Activated CD4-positive, alpha-beta T cell treated with anti-CD3 and anti-CD28 coated beads, Interleukin-2, amount 50 U/mL, for 48 hours (primary cell): ENCODE results near the gene SRPK1.
"Not testable (repeated sequence)": the region's sequence is repeated elsewhere in the genome, so short reads cannot be mapped to it uniquely, and the experiment has no call there.

Source experiments
- DNase-seq, 2 experiments: peaks; one replicate each; pipeline ENCODE4 v3.0.0-alpha.2; 2020

Gene SRPK1

DNA sequence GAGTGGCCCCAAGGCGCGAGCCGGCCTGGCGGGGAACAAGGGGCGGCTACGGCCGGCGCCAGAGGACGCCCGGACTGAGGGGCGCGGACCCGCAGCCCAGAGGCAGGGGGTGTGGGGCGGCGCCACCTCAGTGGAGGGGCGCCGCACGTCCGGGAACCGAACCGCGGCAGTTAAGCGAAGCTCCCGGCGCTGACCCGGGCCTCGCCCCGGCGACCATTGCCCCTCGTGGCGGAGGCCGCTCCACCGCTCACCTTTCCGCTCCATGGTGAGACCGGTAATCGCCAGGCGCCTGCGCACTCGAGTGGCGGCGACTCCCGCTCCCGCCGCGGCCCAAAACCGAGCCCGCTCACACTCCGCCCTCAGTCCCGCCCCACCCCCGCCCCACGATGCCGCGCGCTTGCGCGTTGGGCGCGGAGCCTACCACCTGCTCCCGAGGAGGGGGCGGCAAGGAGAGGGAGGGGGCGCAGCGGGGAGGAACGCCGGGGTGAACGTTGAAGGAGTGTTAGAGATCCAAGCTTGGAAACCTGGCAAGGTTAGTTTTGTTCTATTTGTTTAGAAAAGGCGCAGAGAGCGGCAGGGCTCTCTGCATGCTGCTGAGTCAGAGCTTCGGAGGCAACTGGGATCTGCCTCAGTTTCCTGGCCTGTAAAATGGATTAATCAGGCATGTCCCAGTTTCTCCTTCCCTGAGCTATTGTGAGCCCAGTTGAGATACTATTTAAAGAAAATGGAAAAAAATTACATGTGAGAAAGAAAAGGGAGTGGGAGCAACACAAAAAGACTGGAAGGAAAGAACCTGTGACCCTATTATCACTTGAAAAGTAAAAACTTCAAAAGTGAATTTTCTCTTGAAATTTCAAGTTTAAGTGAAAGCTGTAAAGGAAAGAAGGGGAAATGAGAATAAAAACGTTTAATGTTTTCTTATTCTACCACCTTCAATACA lies at the start of gene SRPK1:
TSS of gene SRPK1 (minus strand) at position 306 of the 940 bp plus-strand sequence. CDS start at position 264, 42 bp downstream.
- peak; percentile 91 to 92 for DNase-seq

DNA sequence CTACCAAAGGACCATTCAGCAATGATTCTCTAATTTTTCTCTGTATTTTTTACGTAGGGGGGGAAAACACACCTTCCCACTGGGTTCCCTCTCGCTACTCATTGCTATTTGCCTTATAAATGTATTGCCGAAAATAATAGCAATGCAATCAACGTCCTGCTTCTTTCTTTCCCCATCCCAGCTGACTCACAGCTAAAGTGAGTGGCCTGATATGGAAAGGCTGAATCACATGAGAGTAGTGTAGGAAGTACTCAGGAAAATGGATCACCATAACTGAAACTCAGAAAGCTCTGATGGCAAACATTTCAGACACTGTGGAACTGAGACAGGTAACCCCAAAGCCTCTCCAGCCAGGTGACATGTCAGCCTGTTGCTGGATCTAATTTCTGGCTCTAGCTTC lies 49.3 kb upstream of the SRPK1 start:
- DNase-seq = no peak

DNA sequence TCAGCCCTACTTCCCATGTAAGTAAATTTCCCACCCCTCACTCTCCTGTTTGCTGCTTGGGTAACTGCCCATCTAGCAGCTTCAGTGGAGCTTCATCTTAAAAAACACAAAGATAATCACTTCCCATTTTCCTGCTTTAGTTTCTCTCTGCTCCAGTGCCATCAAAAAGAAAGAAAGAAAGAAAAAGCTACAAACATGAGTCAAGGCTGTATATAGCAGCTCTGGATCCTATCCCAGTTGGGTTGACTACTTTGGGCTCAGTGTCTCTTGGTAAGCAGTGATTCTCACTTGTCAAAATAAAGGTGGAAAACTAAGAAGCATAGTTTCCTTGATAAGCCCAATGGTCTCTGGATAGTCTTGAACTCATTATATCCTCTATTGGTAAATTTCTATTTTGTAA lies 48.7 kb upstream of the SRPK1 start:
- DNase-seq = no peak

DNA sequence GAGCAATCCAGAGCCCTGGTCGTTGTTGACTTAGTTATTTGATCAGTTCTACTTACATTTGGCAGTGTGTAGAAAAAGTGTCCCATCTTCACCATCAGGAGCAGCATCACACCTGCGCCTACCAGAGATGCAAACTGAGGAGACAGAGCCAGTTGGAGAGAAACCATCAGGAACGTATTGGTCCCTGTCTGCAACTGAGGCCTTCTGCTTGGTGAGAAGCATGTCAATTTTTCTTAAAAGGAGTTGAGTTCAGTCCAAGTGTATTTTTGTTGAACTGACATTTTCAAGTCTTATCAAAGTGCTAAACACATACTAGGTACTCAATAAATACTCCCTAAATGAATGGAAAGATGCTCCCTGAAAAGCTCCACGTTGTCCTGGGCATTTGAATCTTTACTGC lies 47.9 kb upstream of the SRPK1 start:
- no peak for DNase-seq

DNA sequence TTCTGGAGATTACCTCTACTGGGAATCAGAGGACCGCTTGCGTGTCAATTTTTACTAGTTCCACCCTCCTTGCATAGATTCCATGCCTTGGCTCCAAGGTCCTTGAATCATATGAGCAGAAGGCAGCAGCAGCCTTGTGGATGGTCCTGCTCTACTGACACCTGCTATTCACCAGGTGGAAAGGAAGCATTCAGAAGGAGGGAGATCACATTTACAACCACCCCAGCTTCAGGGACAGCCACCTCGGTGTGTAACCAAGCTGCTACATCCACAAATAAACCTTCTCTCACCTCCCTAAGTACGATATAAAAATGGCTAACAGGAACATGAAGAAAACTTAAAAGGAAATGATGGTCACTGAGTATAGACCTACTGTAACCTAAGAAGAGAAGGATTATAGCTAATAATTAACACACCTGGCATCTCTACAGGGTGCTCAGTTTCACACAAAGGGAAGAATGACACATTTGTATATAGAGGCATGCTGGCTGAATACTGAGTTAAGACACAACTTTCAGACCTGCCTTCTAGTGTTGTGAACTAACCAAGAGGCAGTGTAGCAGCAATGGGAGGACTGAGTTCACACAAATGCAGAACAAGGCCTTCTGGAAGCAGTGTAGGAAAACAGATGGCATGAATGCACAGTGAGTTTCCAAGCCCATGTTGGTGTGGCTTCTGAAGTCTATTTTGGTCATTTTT lies 46.3 kb upstream of the SRPK1 start:
- no peak for DNase-seq

DNA sequence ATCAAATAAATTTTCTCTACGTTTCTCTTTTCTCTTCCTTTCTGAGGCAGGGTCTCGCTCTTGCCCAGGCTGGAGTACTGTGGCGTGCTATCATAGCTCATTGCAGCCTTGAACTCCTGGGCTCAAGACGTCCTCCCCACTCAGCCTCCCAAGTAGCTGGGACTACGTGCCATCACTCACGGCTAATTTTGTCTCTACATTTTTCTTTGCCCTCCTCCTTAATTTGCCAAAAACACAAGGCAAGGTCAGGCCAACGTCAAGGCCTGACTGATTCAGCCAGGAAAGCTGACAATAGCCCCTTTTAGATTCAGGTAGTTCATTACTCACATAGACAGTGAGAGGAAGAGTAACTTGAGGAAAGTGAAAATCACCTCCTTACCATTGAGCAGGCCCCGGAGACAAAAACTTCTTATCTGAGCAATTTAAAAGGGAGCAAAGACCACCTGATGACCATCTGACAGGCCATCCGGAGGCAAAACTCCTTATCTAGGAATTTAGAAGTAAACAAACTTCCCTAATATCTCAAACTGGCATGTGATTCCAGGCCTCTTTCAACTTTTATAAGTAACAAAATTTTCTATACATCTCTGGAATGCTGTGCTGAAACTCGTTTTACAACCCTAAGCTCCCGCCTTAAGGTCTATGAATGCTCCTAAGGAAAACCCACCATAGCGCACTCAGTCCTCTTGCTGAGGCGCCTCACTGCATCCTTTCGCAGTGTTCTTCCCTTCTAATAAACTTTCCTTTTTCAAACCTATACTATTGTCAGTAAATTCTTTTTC lies 42.1 kb upstream of the SRPK1 start:
- no peak for DNase-seq

DNA sequence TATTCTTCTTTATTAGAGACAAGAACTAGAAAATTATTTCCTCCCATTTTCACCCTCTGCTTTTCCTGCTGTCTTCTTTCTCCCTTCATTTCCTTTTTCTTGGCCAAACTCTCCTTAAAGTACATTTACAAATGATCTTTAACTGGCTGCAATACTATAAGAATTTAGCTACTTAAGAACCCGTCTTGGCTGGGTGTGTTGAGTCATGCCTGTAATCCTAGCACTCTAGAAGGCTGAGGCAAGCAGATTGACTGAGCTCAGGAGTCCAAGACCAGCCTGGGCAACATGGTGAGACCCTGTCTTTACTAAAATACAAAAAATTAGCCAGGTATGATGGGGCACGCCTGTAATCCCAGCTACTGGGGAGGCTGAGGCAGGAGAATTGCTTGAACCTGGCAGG lies 39.3 kb upstream of the SRPK1 start:
- DNase-seq = no peak

DNA sequence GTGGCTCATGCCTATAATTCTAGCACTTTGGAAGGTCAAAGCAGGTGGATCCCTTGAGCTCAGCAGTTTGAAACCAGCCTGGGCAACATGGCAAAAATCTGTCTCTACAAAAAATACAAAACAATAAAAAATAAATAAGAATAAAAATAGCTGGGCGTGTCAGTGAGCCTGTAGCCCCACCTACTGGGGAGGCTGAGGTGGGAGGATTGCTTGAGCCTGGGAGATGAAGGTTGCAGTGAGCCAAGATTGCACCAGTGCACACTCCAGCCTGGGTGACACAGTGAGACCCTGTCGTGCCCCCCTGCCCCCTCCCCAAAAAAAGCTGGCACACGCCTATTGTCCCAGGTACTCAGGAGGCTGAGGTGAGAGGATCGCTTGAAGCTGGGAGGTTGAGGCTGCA lies 35.1 kb upstream of the SRPK1 start:
- peak in 1 of 2 experiments; percentile 24 for DNase-seq

DNA sequence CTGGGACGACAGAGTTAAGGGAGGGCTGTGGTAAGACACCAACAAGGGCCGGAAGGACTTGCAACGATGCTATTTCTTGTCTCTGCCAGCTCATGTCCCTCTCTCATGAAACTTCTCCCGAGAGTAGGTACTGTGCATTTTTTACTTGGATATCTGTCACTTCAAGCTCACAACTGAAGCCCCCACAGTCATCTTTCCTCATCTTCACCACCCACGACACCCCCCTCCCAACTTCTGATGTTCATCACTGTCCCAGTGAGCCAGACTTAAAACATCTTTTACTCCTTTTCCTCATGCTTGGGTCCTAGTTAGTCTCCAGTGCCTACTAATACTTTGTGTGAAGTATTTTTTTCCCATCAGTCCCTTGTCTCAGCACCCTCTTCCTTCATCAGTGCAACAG lies 34.6 kb upstream of the SRPK1 start:
- no peak for DNase-seq

DNA sequence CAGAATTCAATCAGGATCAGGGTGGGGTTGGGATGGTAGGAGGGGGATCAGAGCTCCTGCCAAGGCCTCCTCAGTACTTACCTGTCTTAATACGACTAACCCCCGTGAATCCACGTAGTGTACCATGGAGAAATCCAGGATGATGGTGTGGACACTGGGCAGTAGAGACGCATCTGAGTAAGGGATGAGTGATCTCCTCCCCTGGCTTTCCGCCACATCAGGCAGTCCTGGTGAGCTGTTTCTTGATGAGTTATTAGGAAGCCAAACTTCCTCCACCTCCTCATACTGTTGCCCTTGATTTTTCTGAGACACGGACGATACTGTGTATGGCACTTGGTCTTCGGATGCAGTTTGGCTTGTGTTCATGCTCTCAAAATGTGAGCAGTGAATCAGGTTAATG lies 34.2 kb upstream of the SRPK1 start:
- DNase-seq = no peak

DNA sequence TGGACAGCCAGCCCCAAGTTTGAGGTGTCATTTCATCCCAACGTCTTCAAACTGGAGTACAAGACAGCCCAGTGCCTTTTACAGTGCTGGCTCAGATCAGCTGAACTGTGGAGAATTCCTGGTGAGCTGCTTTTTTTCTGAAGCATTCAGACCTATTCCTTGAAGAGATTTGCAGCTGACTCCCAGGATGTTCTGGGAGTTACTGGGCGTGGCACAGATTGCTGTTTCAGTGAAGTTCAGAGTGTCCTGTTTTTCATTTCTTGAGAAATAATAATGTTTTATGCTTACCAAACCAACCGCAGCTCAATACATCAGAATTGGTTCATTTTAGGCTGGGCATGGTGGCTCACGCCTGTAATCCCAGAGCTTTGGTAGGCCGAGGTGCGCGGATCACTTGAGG lies 33.4 kb upstream of the SRPK1 start:
- no peak for DNase-seq

DNA sequence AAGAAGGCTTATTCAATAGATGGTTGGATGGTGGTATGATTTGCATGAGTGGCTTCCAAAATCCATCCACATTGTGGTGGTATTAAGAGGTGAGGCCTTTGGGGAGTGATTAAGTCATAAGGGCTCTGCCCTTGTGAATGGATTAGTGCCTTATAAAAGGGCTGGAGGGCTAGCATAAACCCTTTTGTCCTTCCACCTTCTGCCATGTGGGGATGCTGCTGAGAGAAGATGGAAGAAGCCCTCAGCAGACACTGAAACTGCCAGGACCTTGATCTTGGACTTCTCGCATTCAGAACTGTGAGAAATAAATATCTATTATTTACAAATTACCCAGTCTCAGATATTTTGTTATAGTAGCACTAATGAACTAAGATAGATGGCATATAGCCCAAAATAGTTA lies 27.8 kb upstream of the SRPK1 start:
- DNase-seq = no peak

DNA sequence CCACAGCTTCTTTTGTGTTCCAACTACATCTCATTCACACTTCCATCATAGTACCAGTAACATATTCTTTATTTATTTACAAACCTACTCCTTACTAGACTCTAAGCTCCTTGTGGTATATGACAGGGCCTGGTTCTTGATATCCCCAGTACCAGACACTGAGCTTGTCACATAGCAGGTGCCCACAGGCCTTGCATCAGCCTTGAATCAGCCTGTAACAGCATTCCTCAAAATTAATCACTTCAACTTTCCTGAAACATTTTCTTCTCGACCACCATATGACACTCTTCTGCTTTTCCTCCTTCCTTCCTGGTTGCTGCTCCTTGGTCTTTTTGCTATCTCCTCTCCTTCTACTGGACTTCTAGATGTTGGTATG lies 24.7 kb upstream of the SRPK1 start:
- DNase-seq = no peak

DNA sequence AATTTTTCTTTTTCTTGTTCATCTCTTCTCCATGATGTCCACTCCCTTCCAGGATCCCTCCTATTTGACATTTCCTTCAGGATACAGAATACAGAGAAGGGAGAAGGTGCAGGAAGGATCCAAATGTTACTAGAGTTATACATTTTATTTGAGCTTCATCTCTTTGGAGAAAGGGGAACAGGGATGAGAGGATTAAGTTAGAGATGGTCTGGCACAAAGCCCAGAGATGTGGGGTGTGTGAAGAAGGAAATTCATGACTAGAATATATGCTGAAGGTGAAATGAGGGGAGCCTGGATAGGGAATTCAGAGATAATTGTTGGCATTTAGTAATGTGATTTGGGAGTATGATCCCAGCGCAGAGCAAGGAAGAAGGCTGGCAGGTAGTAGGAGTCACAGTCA lies 22.5 kb upstream of the SRPK1 start:
- DNase-seq = no peak

DNA sequence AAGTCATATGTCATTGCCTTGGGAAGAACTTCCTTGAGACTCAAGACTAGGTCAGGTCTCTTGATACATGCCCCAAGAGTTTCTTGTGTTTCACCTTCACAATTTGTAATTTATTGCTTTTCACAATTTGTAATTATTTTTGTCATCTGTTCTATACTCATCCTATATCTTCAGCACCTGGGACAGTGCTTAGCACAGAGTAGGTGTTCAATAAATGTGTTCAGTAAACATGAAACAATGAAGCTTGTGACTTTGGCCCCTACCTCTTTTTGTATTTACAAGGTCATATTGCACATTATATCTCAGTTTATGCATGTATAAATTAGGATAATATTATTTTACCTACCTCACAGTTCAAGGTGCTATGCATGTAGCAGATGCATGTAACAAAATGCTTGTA lies 21.5 kb upstream of the SRPK1 start:
- no peak for DNase-seq

DNA sequence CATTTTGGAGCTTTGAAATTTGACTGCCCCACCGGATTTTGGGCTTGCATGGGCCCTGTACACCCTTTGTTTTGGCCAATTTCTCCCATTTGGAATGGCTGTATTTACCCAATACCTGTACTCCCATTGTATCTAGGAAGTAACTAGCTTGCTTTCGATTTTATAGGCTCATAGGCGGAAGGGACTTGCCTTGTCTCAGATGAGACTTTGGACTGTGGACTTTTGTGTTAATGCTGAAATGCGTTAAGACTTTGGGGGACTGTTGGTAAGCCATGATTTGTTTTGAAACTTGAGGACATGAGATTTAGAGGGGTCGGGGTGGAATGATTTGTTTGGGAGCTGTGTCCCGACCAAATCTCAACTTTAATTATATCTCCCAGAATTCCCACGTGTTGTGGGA lies 20.3 kb upstream of the SRPK1 start:
- not testable (repeated sequence) for DNase-seq

DNA sequence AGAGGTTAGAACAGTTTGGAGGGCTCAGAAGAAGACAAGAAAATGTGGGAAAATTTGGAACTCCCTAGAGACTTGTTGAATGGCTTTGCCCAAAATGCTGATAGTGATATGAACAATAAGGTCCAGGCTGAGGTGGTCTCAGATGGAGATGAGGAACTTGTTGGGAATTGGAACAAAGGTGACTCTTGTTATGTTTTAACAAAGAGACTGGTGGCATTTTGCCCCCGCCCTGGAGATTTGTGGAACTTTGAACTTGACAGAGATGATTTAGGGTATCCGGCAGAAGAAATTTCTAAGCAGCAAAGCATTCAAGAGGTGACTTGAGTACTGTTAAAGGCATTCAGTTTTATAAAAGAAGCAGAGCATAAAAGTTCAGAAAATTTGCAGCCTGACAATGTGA lies 19.1 kb upstream of the SRPK1 start:
- DNase-seq = not testable (repeated sequence)

DNA sequence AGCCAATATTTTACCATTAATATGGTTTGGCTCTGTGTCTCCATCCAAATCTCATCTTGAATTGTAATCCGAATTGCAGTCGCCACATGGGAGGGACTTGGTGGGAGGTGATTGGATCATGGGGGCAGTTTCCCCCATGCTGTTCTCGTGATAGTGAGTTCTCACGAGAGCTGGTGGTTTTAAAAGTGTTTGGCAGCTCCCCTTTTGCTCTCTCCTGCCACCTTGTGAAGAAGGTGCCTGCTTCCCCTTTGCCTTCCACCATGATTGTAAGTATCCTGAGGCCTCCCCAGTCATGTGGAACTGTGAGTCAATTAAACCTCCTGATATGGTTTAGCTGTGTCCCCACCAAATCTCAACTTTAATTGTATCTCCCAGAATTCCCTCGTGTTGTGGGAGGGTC lies 18.4 kb upstream of the SRPK1 start:
- not testable (repeated sequence) for DNase-seq

DNA sequence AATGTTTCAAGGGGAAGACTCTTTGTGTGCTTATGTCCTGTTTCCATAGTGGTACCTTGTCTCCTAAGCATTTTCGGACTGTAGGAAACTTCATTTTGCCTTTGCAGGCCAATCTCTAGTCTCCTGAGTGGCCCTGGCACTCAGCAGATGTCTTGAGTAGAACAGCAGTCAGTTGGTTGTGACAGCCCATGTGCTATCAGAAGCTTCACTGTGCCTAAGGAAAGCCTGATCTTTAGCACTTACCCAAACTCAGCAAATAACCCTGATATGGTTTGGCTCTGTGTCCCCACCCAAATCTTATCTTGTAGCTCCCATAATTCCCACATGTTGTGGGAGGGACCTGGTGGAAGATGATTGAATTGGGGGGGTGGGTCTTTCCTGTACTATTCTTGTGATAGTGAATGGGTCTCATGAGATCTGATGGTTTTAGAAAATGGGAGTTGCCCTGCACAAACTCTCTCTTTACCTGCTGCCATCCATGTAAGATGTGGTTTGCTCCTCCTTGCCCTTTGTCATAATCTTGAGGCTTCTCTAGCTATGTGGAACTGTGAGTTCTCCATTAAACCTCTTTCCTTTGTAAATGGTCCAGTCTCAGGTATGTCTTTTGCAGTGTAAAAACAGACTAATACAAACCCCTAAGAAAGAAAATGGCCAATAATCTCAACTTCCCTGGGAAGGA lies 15.9 kb upstream of the SRPK1 start:
- no peak for DNase-seq

DNA sequence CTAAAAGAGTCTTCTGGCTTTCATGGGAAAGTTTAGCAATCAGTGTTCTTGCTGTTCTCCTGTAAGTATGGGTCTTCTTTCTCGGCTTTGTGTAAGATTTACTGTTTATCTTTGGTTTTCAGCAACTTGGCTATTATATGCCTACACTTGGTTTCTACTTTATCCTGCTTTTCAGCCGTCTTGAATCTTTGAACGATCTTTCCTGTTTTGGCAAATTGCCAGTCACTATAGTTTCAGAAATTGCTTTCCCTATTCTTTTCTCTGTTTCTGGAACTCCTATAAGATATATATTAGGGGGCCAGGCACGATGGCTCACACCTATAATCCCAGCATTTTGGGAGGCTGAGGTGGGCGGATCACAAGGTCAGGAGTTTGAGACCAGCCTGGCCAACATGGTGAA lies 14.6 kb upstream of the SRPK1 start:
- no peak for DNase-seq

DNA sequence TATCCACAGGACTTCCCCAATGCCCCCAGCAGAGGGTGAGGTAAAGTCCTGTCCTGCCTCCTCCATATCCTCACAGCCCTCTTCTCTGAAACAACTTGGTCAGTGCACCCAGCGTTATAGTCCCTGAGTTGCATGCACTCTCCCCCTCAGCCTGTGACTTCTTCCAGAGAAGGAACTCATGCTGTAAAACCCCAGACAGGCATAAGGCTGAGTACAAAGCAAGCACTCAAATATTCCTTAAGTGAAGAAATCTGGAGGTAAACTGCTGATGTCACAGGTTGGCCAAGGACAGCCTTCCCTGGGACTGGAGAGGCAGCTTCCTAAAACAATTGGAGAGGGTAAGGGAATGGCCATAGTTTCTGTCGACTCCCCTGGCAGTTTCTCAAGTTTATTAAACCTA lies 12.9 kb upstream of the SRPK1 start:
- no peak for DNase-seq

DNA sequence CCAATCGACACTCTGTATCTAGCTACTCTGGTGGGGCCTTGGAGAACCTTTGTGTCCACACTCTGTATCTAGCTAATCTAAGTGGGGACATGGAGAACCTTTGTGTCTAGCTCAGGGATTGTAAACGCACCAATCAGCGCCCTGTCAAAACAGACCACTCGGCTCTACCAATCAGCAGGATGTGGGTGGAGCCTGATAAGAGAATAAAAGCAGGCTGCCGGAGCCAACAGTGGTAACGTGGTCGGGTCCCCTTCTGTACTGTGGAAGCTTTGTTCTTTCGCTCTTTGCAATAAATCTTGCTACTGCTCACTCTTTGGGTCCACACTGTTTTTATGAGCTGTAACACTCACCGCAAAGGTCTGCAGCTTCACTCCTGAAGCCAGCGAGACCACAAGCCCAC lies 11.0 kb upstream of the SRPK1 start:
- not testable (repeated sequence) for DNase-seq

DNA sequence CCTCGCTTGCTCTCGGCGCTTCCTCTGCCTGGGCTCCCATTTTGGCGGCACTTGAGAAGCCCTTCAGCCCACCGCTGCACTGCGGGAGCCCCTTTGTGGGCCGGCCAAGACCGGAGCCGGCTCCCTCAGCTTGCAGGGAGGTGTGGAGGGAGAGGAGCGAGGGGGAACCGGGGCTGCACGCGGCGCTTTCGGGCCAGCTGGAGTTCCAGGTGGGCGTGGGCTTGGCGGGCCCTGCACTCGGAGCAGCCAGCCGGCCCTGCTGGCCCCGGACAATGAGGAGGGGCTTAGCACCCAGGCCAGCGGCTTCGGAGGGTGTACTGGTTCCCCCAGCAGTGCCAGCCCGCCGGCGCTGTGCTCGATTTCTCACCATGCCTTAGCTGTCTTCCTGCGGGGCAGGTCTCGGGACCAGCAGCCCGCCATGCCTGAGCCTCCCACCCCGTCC lies 10.2 kb upstream of the SRPK1 start:
- no peak for DNase-seq
